Measurements from ENCODE around the gene SLC22A16. TPM values are rescaled to one million over a fixed set of nuclear protein-coding genes. Genes with fewer than 3 reads are reported as not detected.

SLC22A16 gene
- total RNA-seq, 1 experiment from 2014 or later = not detected

DNA sequence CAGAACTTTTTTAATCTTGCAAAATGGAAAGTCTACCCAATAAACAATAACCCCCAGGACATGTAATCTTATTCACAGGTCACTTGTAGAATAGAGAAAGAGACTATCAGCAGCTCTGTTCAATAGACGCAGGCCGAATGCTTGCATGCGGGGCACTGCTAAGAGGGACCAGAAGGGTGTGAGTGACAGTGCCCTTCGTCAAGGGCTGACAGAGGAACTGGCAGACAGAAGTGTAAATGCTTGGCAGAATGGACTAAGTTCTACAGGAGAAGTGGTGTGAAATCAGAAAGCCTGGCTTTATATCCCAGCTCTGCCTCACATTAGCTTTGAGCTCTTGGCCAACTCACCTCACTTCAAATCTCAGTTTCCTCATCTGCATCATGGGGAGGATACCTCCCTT is 82.0 kb downstream of the SLC22A16 start:
- Histone ChIP-seq H3K9me3 (ENCODE audit: low read length) (no peaks in the 10 kb centered on the region), H3K4me2 (ENCODE audit: low read length) (no peak overlapping the region), H3K27ac (ENCODE audit: low read length) (no peak overlapping the region), H4K20me1 (ENCODE audit: low read length) (no peaks in the 10 kb centered on the region), H3K79me2 (ENCODE audit: low read length) (no peaks in the 10 kb centered on the region), H3K9me2 (replicated peaks; ENCODE audit: low read length) (no peaks in the 10 kb centered on the region), H3F3A (ENCODE audit: low read length, unreplicated experiment) (no peaks in the 10 kb centered on the region), H3K9ac (ENCODE audit: low read length) (no peak overlapping the region), H3K4me1 (ENCODE audit: insufficient read depth, low read length) (no peaks in the 10 kb centered on the region), H3K27me3 (ENCODE audit: low read length) (no peaks in the 10 kb centered on the region), H2AFZ (ENCODE audit: low read length) (no peak overlapping the region), H3K36me3 (ENCODE audit: low read depth, low read length) (no peaks in the 10 kb centered on the region; the same call in 1 of the 2 replicates), H3K4me3 (ENCODE audit: low read length) (no peak overlapping the region)
- CTCF ChIA-PET = no interaction called here
- intact Hi-C loops (cut with micrococcal nuclease) = loop anchor here (5.0 kb wide), 1 partner anchor 352 kb away; no protein-coding TSS in a partner anchor
- DNase-seq = no peak
- no TSS peak for BruUV-seq (replicated peaks)
- POLR2A ChIA-PET (ENCODE audit: unreplicated experiment) = no interaction called here
- TF ChIP-seq, protein P1, sequence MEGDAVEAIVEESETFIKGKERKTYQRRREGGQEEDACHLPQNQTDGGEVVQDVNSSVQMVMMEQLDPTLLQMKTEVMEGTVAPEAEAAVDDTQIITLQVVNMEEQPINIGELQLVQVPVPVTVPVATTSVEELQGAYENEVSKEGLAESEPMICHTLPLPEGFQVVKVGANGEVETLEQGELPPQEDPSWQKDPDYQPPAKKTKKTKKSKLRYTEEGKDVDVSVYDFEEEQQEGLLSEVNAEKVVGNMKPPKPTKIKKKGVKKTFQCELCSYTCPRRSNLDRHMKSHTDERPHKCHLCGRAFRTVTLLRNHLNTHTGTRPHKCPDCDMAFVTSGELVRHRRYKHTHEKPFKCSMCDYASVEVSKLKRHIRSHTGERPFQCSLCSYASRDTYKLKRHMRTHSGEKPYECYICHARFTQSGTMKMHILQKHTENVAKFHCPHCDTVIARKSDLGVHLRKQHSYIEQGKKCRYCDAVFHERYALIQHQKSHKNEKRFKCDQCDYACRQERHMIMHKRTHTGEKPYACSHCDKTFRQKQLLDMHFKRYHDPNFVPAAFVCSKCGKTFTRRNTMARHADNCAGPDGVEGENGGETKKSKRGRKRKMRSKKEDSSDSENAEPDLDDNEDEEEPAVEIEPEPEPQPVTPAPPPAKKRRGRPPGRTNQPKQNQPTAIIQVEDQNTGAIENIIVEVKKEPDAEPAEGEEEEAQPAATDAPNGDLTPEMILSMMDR (conservative IDR thresholded peaks at IDR 0.05; ENCODE audit: low read depth, low read length) = no peak
- TF ChIP-seq EZH2 (IDR thresholded peaks at IDR 0.05; ENCODE audit: low read length, unreplicated experiment) (no peak), EZH2phosphoT487 (IDR thresholded peaks at IDR 0.05; ENCODE audit: borderline replicate concordance, low read length) (no peak)
- no peak for ATAC-seq

DNA sequence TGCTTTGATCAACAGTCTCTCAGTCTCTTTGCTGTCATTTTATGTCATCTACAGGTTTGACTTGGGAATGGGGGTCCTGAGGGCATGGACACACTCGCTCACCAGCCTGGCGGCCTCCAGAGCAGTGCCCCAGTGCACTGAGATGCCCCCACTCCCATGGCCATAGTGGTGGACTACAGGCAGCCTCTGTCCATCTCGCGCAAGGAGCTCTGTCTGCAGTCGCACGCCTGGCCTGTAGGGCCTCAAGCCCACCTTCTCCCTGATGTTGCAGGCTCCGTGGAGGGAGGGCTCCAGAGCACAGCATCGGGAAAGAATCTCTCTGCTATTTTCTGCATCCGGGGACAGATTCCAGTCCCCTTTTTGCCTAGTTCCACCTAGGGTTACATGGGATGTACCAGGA is 83.7 kb downstream of the SLC22A16 start:
- DNase-seq (no peak), ATAC-seq (no peak)
- Histone ChIP-seq H3K27ac (ENCODE audit: low read length) (no peak overlapping the region), H2AFZ (ENCODE audit: low read length) (no peak overlapping the region), H3K4me2 (ENCODE audit: low read length) (no peak overlapping the region), H3K9me3 (ENCODE audit: low read length) (no peaks in the 10 kb centered on the region), H3F3A (ENCODE audit: low read length, unreplicated experiment) (no peaks in the 10 kb centered on the region), H3K79me2 (ENCODE audit: low read length) (no peaks in the 10 kb centered on the region), H3K27me3 (ENCODE audit: low read length) (no peaks in the 10 kb centered on the region), H3K4me1 (ENCODE audit: insufficient read depth, low read length) (no peaks in the 10 kb centered on the region), H3K9me2 (replicated peaks; ENCODE audit: low read length) (no peaks in the 10 kb centered on the region), H3K36me3 (ENCODE audit: low read depth, low read length) (no peaks in the 10 kb centered on the region; the same call in 1 of the 2 replicates), H3K4me3 (ENCODE audit: low read length) (no peak overlapping the region), H4K20me1 (ENCODE audit: low read length) (no peaks in the 10 kb centered on the region), H3K9ac (ENCODE audit: low read length) (no peak overlapping the region)
- ChIA-PET POLR2A (ENCODE audit: unreplicated experiment) (no interaction called here), CTCF (no interaction called here)
- TF ChIP-seq EZH2 (IDR thresholded peaks at IDR 0.05; ENCODE audit: low read length, unreplicated experiment) (no peak), EZH2phosphoT487 (IDR thresholded peaks at IDR 0.05; ENCODE audit: borderline replicate concordance, low read length) (no peak)
- intact Hi-C loops (cut with micrococcal nuclease) = loop anchor here (5.0 kb wide), 1 partner anchor 350 kb away; no protein-coding TSS in a partner anchor
- BruUV-seq (replicated peaks) = no TSS peak

DNA sequence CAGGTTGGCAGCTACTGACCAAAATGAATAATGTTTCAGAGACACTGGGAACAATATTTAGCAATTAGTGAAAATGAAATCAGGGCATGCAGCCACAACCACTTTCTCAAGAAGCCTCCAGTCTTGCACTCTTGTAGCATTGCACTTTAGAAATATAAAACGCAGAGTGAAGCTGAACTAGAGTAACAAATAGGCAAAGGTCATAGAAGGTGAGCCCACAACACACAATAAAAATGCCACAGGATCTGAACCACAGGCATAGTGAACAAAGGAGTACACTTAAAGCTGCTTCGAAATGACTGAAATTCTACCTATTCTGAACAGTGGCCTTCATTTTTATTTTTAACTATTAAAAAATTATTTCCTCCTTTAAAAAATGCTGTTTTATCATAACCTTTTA is 86.0 kb downstream of the SLC22A16 start:
- H3K36me3 ChIP-seq (ENCODE audit: low read depth, low read length) = no peaks in the 10 kb centered on the region; the same call in 1 of the 2 replicates
- no peaks in the 10 kb centered on the region for H3K4me1 ChIP-seq (ENCODE audit: insufficient read depth, low read length)
- TF ChIP-seq, protein P1 (conservative IDR thresholded peaks at IDR 0.05; ENCODE audit: low read depth, low read length) = no peak
- TF ChIP-seq EZH2phosphoT487 (IDR thresholded peaks at IDR 0.05; ENCODE audit: borderline replicate concordance, low read length) (no peak), EZH2 (IDR thresholded peaks at IDR 0.05; ENCODE audit: low read length, unreplicated experiment) (no peak)
- no peak overlapping the region for H2AFZ ChIP-seq (ENCODE audit: low read length)
- H3K9me2 ChIP-seq (replicated peaks; ENCODE audit: low read length) = no peaks in the 10 kb centered on the region
- no peaks in the 10 kb centered on the region for H4K20me1 ChIP-seq (ENCODE audit: low read length)
- ChIA-PET CTCF (no interaction called here), POLR2A (ENCODE audit: unreplicated experiment) (no interaction called here)
- no peaks in the 10 kb centered on the region for H3F3A ChIP-seq (ENCODE audit: low read length, unreplicated experiment)
- no peak overlapping the region for H3K27ac ChIP-seq (ENCODE audit: low read length)
- no peak for DNase-seq
- no peak for ATAC-seq
- no TSS peak for BruUV-seq (replicated peaks)
- H3K4me3 ChIP-seq (ENCODE audit: low read length) = no peak overlapping the region
- H3K9me3 ChIP-seq (ENCODE audit: low read length) = no peaks in the 10 kb centered on the region
- H3K79me2 ChIP-seq (ENCODE audit: low read length) = no peaks in the 10 kb centered on the region
- no peak overlapping the region for H3K9ac ChIP-seq (ENCODE audit: low read length)
- intact Hi-C loops (cut with micrococcal nuclease) = loop anchor here (1.0 to 5.0 kb wide), 3 partner anchors 212 to 685 kb away; no protein-coding TSS in a partner anchor
- no peak overlapping the region for H3K4me2 ChIP-seq (ENCODE audit: low read length)
- no peaks in the 10 kb centered on the region for H3K27me3 ChIP-seq (ENCODE audit: low read length)

All from PC-3 (cell line).